Measurements from ENCODE around the gene UQCRHL.
A peak's percentile ranks its signal among the peaks of the same experiment; 100 is the strongest.
"Not testable (repeated sequence)": the region's sequence is repeated elsewhere in the genome, so short reads cannot be mapped to it uniquely, and the experiment has no call there.

UQCRHL gene

DNA sequence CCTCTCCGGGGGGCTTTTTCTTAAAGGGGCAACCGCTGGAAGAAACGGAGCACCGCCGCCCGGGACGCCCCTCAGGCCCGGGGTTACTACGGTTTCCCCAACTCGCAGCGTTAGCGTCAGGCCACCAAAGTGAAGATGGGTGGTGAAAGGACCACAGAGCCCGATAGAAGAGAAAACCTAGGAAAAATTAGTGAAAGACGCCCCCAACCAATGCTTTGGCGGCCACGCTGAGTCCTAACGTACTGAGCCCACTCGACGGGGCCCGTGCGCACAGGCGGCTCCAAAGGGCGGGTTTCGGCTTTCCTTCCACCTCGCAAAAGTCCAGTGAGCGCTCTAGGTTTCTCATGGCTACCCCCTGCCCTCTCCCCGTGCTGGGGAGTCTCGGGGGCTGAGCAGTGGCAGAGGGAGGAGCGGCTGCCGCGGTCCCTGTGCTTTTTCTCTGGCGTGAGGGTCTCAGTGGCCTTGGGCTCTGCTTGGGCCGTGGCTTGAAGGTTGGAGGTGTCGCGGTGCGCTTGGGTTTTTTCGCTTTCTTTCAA, 27.8 kb upstream of the UQCRHL start:
- DNase-seq = no peak

DNA sequence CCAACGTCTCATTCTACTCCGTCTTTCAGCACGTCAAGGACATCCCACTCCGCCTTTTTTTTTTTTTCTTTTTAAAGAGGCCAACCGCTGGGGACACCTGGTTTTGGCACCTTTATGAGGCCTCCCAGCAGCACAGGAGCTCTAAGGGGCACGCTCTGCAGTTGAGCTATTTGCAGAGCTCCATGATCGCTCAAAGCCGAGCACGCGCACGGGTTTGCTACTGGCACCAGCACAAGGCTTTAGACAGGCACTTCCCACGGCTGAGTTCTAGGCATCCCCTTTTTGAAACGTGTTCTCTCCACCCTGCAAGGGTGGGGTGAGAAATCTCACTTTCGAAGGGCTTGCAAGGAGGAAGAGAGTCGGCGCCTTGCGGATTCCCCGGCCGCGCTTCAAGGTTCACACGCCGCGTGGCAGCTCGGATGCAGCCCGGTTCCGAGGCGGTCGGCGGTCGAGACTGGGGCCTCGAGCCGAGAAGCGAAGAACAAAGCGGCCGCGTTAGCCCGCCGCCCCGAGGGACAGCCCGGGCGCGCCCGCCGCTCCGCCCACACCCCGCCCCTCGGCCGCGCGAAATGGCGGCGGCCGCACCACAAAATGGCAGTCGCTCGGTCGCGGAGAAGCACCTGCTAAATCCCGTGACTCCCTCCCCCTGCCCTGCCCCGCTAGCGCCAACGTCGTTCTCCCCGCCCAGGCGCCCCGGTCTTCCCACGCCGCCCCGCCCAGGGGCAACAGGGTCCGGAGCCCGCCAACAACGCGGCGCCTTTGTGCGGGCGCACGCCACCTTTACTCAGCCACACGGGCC, 27.2 kb upstream of the UQCRHL start:
- DNase-seq = peak; percentile 85 to 91

DNA sequence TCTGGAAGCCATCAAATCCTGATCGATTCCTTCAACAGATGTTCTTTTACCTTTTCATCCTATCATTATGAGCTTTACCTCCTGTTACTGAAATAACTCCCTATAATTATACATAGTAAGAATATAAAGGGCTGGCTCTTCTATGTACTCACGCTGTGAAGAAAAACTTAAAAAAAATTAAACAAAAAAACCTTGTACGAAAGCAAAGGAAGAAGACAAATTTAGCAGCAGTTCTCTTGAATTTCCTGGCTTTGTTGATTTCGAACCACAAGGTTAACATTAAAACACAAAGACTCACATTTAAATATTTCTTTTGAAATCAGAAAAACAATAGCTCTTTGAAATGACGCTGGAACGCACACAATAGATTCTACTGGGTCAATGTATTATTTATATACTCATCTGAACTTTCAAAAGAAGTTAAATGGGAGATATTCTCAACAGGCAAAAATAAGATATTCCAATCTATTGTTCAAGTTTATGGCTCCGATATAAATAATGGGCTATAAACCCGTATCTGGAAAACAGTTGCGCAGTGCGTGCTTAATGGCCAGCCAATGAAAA, 26.5 kb upstream of the UQCRHL start:
- DNase-seq = no peak

DNA sequence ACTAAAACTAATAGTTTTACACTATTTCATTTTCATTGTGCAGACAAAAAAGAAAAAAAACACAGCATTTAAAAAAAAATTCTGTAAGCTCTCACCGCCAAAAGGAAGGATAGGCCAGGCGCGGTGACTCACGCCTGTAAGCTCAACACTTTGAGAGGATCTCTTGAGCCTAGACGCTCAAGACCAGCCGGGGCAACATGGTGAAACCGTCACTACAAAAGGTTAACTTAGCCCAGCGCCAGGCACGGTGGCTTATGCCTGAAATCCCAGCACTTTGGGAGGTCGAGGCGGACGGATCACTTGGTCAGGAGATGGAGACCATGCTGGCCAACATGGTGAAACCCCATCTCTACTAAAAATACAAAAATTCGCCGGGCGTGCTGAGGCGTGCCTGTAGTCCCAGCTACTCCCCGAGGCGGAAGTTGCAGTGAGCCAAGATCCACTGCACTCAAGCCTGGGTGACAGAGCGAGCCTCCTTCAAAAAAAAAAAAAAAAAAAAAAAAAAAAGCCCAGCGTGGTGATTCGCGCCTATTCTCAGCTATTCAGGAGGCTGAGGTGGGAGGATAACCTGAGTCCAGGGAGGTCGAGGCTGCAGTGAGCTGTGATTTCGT, 25.7 kb upstream of the UQCRHL start:
- peak; percentile 24 to 58 for DNase-seq

DNA sequence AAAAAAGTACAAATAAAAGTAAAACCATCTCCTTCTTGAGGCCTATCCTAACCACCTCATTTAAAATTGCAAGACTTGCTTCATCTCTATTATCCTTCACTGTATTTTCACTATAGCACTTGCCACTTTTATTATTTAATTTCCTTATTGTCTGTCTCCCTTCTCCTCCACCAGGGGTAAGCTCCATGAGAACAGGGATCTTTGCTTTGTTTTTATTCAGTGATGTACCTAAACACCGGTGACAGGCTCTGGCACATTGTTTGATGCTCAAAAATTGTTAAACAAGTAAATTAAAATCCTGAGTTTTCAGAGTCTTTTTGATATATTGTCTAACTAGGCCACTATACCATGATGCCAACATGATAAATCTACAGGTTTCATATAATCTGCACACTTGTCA, 22.8 kb upstream of the UQCRHL start:
- no peak for DNase-seq

DNA sequence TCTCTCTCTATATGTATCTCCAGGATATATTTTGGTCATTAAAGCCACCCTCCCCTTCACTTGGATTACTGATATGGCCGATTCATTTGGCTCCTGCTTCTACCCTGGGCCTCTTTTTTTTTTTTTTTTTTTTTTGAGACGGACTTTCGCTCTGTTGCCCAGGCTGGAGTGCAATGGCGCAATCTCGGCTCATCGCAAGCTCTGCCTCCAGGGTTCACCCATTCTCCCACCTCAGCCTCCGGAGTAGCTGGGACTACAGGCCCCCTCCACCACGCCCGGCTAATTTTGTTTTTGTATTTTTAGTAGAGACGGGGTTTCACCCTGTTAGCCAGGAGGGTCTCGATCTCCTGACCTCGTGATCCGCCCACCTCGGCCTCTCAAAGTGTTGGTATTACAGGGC, 21.5 kb upstream of the UQCRHL start:
- not testable (repeated sequence) for DNase-seq

DNA sequence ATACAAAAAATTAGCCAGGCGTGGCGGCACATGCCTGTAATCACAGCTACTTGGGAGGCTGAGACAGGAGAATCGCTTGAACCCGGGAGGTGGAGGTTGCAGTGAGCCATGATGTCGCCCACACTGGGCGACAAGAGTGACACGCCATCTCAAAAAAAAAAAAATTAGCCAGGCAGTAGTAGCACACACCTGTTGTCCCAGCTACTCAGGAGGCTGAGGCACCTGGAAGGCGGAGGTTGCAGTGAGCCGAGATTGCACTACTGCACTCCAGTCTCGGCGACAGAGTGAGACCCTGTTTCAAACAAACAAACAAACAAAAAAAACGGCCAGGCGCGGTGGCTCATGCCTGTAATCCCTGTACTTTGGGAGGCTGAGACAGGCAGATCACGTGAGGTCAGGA, 20.1 kb upstream of the UQCRHL start:
- DNase-seq = not testable (repeated sequence)

DNA sequence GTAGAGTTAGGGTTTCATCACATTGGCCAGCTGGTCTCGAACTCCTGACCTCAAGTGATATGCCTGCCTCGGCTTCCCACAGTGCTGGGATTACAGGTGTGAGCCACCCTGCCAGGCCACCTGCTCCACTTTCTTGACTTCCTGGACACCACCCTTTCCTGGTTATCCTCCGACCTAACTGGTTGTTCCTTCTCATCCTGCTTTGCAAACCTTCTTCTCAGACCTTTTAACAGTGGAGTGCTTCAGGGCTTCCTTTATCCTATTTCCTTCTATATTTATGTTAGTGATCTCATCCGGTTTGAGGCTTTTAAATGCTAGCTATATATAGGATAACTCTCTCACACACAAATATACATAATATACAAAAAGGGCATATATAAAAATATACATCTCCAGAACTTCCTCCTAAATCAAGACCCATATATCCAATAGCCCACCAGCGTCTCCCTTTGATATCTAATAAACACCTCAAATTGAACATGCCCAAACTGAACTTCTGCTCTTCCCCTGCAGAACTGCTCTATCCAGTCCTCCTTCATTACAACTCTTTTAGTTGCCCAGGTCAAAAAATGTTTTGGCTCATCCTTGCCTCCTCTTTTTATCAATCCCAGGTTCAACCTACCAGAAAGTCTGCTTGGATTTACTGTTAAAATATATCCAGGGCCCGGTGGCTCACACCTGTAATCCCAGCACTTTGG, 19.5 kb upstream of the UQCRHL start:
- no peak for DNase-seq

DNA sequence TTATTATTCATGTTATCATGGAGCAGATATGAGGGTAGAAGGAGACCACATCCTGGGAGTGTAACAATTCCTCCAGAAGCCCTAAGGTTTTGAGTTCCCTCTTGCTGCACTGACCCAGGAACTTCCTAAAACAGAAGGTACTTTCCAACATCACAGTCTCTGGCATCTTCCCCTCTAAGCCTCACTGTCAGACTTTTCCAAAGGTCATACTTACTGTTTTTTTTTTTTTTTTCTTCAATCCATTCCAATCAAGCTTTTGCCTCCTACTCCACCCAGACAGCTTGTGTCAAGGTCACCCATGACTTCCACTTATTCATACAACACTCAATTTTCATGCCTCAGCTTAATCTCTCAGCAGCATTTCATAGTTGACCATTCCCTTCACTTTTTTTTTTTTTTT, 18.4 kb upstream of the UQCRHL start:
- DNase-seq = no peak

DNA sequence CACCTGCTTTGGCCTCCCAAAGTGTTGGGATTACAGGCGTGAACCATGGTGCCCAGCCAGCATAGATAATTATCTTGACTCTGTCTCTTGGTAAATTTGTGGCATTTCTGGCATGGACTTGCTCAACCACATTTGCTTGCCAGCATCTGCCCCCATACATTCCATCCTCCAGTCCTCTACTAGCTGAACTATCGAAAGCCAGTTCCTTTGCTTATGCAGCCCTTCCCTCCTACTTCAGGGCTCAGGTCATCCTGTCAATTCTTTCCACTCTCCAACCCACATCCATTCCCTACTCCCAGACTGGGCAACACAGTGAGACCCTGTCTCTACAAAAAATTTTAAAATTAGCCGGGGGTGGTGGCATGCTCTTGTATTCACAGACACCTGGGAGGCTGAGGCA, 13.0 kb upstream of the UQCRHL start:
- DNase-seq = no peak

DNA sequence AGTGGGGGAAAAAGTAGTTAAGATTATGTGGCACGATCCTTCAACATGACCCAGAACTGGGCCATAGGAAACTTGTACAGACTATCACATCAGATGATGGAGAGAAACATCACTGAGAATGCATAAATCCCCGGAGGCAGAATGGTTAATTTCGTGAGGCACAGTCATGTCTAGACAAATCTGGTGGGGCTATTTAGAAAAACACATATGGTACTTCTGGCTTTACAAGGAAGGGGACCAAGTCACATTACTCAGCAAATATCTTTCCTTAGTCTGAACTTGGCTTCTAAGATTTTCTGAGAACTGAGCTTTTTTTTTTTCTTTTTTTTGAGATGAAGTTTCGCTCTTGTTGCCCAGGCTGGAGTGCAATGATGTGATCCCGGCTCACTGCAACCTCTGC, 9.2 kb upstream of the UQCRHL start:
- no peak for DNase-seq

DNA sequence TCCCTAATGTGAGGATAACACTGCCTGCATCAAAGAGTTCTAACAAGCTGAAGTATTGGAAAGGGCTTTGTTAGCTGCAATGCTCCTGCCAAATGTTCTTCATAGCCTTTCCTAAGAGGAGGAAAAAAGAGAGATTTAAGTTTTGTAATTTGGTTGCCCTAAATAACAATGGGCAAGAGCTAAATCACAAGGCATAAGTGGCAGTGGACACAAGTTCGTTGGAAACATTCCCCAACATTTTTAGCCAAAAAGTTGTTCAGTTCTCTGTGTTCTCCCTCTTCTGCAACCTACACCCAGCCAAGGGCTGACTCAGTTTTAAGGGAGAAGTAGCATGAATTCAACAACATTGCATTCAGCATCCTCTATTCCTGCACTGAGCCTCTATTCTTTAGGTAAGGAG, 2.6 kb upstream of the UQCRHL start:
- DNase-seq = no peak

DNA sequence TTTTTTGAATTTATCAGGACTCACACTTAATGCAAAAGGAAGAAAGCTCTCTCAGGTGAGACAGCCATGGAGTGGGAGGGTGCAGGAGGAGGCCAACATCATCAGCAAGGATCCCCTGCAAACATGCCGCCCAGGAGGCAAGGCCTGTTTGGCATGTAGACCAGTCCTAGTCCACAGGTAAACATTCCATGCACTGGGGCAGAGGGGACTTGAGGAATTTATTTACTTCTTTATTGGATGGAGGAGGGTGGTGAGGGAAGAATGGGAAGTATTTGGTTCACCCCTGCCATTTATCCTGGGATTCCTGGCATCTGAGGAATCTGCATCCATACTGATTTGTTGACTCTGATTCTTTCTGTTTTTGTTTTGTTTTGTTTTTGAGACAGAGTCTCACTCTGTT, 1.5 kb upstream of the UQCRHL start:
- no peak for DNase-seq

DNA sequence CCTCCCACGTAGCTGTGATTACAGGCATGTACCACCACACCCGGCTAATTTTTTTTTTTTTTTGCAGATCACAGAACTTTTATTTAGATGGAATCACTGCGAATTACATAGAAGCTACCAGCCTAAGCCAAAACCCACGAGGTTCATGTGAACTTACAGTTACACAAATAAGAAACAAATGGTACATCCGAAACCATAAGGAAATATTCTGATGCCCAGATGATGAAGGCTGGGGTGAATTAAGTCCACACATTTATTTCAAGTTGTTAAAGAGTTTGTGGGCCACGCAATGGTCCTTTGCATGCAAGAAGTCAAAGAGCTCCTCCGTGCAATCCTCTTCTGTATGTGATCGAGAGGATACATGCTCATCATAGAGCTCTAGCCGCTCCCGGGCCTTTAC, 328 bp downstream of the UQCRHL start:
- no peak for DNase-seq

DNA sequence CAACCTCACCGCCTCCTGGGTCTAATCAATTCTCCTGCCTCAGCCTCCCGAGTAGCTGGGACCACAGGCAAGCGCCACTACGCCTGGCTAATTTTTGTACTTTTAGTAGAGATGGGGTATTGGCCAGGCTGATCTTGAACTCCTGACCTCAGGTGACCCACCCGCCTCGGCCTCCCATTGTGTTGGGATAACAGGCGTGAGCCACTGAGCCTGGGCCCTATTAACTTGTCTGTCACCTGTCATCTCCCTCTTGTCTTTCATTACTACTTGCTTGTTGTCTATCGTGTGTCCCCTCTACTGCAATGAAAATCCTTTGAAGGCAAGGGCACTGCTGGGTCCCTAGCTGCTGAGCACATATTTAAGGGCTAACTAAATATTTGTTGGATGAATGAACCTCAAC, 3.4 kb downstream of the UQCRHL start:
- DNase-seq = no peak

DNA sequence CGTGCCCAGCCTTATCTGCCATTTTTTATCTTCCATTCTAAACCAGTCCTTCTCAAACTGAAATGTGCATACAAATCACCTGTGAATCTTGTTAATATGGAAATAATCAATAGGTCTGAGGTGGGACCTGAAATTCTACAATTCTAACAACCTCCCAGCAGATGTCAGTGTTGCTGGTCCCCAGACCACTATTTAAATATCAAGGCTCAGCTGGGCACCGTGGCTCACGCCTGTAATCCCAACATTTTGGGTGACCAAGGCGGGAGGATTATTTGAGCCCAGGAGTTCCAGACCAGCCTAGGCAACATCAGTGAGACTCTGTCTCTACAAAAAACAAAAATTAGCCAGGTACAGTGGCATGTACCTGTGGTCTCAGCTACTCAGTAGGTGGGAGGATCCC, 4.1 kb downstream of the UQCRHL start:
- DNase-seq = peak in 1 of 2 experiments; percentile 2

DNA sequence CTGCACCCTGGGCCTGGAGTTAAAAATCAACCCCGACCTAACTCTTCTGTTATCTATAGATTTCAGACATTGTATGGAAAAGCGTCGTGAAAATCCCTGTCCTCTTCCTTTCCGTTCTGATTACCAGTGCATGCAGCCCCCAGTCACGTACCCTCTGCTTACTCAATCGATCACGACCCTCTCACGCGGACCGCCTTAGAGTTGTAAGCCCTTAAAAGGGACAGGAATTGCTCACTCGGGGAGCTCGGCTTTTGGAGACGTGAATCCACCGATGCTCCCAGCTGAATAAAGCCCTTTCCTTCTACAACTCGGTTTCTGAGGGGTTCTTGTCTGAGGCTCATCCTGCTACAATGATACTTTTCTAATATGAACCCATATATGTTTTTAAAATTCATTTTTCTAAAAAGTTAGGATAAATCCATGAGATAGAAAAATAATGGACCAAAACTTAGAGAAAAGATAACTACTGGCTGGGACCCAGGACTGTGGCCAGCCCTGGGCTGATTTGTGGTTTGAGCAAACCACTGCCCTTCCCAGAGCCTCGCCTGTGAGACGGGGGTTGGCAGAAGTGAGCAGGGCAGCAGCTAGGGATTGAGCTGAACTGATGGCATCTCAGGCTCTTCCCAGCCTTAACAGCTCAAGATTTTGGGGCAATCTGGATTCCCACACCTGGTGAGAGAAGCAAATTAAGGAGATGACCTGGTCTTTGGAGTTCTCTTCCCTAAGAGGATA, 5.0 kb downstream of the UQCRHL start:
- DNase-seq = no peak

DNA sequence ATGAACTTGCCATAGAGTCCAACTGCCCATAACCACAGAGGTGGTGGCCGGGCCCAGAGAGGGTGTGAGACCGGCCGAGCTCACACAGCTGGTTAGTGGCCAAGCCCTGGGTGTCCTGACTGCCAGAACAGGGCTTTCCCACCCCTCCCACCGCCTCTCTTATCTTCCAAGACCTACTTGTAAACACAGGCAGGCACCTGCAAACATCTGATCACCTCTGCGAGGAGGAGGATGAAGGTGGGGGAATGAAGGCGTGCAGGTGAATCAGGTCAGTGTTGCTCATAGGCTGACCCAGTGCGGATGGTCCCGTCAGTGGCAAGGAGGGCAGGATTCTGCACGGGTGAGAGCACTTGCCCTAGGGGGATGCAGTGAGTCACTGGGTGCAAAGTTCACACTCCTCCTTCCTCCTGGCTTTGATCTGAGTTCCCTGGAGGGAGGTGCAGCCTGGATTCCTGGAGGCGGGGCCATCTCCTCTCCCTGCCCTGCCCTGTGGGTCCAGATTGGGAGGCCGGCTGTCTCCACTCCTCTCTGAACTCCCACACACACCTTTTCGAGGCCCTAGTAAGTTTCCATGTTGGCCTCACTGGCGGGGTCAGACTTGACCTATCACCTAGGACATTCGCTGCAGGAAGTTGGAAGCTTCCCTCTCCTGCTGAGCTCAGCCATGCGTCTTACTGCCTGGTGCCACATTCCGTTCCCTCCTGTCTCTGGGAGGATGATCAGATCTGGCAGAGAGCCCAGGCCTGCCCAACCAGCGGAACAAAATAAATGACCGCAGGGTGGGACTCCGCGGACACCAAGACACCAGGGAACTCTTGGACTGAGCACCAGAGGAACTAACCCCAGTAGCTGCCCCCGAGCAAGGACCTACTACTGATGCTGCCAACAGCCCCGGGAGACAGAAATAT, 7.3 kb downstream of the UQCRHL start:
- no peak for DNase-seq

DNA sequence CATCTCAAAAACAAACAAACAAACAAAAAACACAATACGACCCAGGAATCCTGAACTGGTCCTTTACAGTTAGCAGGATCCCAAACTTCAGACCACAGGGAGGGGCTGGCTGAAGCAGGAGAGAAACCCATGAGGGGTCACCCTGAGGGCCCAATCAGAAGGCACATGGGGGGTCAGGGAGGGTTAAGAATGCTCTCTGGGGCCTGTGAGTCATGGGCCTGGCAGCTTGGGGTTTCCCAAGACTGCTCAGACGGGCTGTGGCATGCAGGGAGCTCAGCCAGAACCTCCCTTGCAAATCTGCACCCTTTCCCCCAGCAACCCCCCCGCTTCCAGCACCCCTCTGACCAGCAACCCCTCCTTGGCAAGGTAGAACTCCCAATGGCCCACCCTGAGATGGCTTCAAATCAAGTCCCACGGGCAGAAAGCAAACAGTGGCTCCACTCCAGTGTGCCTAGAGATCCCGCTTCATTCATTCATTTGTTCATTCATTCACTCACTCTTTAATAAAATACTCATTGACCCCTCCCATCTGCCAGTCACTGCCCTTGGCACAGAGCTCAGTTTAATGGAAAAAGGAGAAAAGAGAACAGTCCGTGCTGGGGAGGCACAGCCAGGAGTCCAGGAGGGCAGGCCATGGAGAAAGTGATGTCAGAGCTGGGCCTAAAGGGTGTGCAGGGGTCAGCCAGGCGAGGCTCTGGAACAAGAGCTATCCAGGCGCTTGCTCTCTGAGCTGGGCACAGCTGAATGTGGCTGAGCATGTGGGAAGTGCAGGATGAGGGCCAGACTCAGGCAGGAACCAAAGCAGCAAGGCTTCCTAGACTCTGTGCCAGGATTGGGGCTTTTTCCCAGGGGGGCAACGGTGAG, 8.2 kb downstream of the UQCRHL start:
- DNase-seq = peak in 1 of 2 experiments; percentile 18

DNA sequence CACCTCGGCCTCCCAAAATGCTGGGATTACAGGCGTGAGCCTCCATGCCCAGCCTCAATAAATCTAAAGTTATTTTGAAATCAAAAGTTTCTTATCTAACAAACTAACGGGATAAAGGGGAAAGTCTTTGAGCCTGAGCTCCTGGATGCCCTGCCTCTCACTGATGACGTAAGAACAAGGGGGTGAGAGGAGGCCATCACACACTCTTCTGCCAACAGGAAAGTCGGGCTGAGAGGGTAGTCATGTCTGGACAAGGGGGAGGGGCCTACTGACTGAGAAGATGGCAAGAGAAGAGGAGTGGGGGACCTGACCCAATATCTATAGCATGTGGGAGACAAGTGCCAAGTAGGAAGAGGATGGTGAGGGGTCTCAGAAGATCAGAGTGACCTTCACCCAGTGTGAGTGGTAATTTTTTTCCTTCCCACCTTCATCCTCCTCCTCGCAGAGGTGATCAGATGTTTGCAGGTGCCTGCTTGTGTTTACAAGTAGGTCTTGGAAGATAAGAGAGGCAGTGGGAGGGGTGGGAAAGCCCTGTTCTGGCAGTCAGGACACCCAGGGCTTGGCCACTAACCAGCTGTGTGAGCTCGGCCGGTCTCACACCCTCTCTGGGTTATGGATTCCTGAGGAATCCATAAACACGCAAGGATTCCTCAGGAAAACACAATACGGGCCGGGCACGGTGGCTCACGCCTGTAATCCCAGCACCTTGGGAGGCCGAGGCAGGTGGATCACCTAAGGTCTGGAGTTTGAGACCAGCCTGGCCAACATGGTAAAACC, 9.6 kb downstream of the UQCRHL start:
- no peak for DNase-seq
